HG03575 (cell line): ENCODE data around the gene LYPD6B.

Source experiments
- ATAC-seq: cut with Tn5 transposase; IDR thresholded peaks from one replicate; pipeline ENCODE4 v1.9.1; 2021; ENCODE audit not compliant: unreplicated experiment, insufficient number of reproducible peaks, low FRiP score; ENCODE audit errors: extremely low read depth

The LYPD6B gene

GRCh38 chr2:149143734-149144133 lies 105.2 kb downstream of the LYPD6B start:
- no peak for ATAC-seq

- no peak for ATAC-seq
Observed at GRCh38 chr2:149145314-149146295, 107.1 kb downstream of the LYPD6B start.

GRCh38 chr2:149146876-149147275 lies 108.4 kb downstream of the LYPD6B start:
- no peak for ATAC-seq

DNA sequence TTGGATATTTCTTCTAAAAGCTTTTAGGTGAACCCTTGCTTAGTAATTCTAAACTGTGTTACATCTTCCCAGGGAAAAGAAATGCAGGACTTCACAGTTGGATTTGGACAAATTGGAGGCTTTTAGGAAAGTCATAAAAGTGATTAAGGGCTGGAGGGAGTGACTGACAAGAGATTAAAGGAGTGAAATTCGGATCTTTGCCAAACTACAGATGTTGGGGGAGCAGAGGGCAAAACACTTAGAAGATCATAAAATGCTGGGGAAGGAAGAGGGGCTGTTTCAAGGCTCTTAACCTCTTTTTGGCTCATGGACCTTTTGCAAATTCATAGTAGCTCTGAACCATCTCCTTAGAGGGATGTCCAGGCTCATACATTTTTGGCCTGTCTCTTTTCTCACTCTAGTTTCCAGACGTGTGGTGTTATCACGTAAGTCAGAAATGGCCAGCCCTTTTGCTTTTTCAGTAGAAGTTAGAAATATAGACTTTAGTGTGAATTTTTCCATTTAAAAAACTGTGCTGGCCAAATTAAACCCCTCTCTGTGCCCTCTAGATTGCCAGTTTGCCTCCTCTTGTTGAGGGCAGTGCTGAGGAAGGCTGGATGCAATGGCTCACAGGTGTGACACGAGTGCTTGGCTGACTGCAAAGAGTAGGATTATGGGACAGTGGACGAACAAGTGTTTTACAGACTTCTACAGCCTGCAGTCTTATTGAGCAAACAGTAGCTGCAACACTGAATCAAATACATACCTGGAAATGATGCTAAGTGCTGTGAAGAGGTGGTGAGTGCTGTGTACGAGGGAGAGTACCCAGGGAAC lies 109.9 kb downstream of the LYPD6B start:
- no peak for ATAC-seq

- ATAC-seq, result no peak
Observed at GRCh38 chr2:149149007-149149297, 110.5 kb downstream of the LYPD6B start.

GRCh38 chr2:149152469-149152953 lies 114.0 kb downstream of the LYPD6B start:
- no peak for ATAC-seq

DNA sequence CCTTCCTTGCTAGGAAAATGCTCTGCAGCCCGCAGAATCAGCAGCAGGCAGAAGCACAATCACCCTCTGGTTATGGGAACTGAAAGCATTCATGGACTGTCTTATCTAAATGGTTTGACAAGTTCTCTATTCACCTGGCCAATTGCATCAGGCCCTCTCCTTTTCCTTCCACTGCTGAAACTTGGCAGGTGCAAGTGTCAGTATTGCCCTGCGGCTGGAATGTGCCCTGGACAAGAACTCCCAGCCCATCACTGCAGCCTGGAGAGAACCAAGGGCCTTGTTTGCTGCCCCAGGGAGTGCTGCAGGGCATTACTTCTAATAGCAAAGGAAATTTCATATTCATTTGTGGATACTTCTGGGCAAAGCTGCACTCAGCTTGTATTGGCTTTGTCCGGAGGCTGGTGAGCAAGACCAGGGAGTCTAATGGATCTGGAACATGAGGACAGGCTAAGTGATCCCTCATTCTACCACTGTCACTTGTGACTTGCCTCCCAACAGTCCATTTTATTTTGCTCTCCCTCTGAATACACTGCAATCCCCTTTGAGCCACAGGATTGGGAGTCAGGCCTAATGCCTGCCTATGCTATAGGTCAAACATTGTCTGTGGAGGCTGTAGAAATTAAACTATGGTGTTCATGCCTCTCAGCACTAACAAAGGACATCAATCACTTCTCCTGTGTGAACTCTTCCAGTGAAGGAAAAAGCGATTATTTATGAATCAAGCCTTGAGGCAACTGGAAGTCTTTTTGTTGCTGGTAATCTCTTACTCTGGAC lies 116.9 kb downstream of the LYPD6B start:
- ATAC-seq, result no peak

GRCh38 chr2:149155988-149156387 lies 117.5 kb downstream of the LYPD6B start:
- no peak for ATAC-seq

GRCh38 chr2:149156971-149157740 lies 118.7 kb downstream of the LYPD6B start:
- no peak for ATAC-seq

GRCh38 chr2:149158957-149159356 lies 120.5 kb downstream of the LYPD6B start:
- no peak for ATAC-seq

DNA sequence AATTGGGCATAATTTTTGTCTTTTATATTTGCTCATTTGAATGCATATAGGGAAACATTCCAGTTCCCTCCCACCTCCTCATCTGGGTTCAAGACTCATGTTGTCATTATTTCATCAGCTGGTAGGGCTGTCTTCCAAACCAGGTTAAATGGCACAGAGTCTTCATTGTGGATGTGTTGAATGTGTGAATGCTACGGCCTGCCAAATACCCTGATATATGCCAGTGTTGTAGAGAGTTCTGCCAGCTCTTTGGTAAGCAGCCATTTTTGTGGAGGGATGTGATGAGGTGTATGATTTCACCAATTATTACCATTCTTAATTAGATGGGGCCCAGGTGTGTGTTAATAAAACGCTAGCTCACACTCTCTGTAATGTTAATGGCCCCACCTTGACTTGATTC lies 121.7 kb downstream of the LYPD6B start:
- no peak for ATAC-seq

DNA sequence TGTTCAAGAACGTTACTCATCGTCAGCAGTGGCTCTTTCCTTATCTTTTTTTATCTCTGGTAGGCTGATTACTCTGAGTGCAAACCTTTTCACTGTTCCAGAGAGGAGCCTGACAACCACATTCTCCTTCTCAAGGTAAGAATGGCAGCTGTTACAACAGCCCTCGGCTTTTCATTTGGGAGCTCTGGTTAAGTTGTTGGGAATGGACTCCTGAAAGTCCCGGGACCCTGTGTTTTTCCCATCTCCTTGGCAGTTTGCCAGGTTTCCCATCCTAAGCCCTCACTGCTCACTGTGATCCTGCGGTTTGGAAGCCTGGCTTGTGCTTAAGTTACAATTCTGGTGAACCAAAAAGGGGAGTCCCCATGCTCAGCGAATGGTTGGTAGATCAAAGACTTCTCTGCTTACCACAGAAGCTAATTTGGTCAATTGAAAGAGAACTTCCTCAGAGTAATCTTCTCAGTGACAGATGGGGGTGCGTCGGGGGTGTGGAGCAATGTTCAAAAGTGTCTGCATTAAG lies 122.3 kb downstream of the LYPD6B start:
- peak; percentile 96 for ATAC-seq

- ATAC-seq, result no peak
Observed at GRCh38 chr2:149161481-149162225, 123.2 kb downstream of the LYPD6B start.

- no peak for ATAC-seq
Observed at GRCh38 chr2:149164296-149164695, 125.8 kb downstream of the LYPD6B start.

DNA sequence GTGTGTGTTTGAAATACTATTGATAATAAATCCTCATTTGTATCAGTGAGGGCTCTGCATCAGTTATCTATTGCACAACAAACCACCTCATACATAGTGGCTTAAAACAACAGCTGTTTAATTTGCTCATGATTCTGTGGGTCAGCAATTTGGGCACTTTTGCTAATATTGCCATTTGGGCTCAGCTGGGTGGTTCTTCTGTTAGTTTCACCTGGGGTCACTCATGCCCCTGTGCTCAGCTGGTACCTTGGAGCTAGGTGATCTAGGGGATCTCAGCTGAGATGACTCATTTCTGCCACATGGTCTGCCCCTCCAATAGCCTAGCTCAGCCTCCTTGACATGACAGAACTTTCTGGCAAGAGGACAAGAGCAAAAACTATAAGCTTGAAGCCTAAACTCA lies 126.3 kb downstream of the LYPD6B start:
- ATAC-seq, result no peak

DNA sequence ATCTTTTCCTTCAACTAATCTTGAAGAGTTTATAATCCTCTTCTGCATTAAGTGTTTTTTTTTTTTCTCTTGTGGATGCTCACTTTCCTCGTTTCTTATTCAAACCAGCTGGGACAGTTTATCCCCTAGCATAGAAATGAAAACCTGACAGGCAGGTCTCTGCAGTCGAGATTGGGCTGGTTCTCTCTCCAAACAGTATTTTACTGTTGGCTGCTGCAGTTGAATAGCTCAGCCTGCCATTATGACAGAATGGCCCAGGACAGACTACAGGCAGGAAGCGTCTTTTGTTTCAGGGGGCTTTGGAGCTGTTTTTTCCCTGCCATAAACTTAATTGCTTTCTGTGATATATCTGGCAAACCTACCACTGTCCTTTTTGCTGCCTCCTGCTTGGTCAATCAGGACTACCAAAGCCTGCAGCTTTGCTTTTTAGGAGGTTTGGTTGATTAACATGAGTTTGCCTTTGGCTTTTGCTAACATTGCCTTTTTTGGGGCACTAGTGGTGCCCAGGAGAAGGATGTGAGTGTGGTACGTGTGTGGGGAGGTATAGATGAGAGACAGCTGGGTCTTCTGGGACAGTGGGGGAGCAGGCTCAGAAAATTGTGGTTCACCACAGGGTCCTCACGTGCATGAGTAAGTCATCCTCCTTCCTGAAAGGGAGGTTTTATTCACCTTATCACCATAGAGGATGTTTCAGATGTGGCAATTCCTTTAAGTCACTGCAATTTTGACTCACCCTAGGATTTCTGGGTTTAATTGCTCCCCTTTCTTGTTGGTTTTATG lies 128.7 kb downstream of the LYPD6B start:
- ATAC-seq, result peak; percentile 83

GRCh38 chr2:149167941-149168340 lies 129.4 kb downstream of the LYPD6B start:
- no peak for ATAC-seq
